ENCODE data around the gene KIF3A.

Gene KIF3A

GRCh38 chr5:132753135-132753987, 16.0 kb upstream of the KIF3A start:
- peak; percentile 28 for DNase-seq

GRCh38 chr5:132752581-132753125, 15.3 kb upstream of the KIF3A start:
- DNase-seq: no peak

GRCh38 chr5:132751971-132752580, 14.7 kb upstream of the KIF3A start:
- no peak for DNase-seq

GRCh38 chr5:132751444-132751843, 14.1 kb upstream of the KIF3A start:
- peak; percentile 64 for DNase-seq

GRCh38 chr5:132750471-132751230, 13.3 kb upstream of the KIF3A start:
- no peak for DNase-seq

- DNase-seq: no peak
These were observed 12.2 kb upstream of the KIF3A start for GRCh38 chr5:132749506-132749905.

GRCh38 chr5:132748522-132749000, 11.2 kb upstream of the KIF3A start:
- DNase-seq: no peak

- peak; percentile 59 for DNase-seq
These were observed 10.5 kb upstream of the KIF3A start for GRCh38 chr5:132747616-132748440.

- DNase-seq: peak; percentile 65
These were observed 9.7 kb upstream of the KIF3A start, which contains the start of gene CCNI2 for GRCh38 chr5:132746954-132747615. TSS of gene CCNI2 (plus strand) at chr5:132747426. CDS start at chr5:132747496, 70 bp downstream.

GRCh38 chr5:132746592-132746953, 9.2 kb upstream of the KIF3A start:
- DNase-seq: no peak

GRCh38 chr5:132744659-132745058, 7.3 kb upstream of the KIF3A start:
- no peak for DNase-seq

- no peak for DNase-seq
These were observed 5.3 kb upstream of the KIF3A start for GRCh38 chr5:132742626-132743025.

GRCh38 chr5:132742158-132742557, 4.8 kb upstream of the KIF3A start:
- no peak for DNase-seq

- no peak for DNase-seq
These were observed 1.9 kb upstream of the KIF3A start for GRCh38 chr5:132739232-132739631.

GRCh38 chr5:132737982-132738681, 786 bp upstream of the KIF3A start:
- DNase-seq: no peak

- DNase-seq: no peak
These were observed 2.7 kb downstream of the KIF3A start for GRCh38 chr5:132734687-132735086.

- no peak for DNase-seq
These were observed 3.7 kb downstream of the KIF3A start for GRCh38 chr5:132733499-132734148.

- DNase-seq: no peak
These were observed 7.5 kb downstream of the KIF3A start for GRCh38 chr5:132729896-132730295.

- no peak for DNase-seq
These were observed 11.6 kb downstream of the KIF3A start for GRCh38 chr5:132725745-132726144.

- DNase-seq: no peak
These were observed 18.6 kb downstream of the KIF3A start for GRCh38 chr5:132718544-132719312.

All from activated CD4-positive, alpha-beta T cell treated with anti-CD3 and anti-CD28 coated beads for 48 hours (primary cell).